Naive thymus-derived CD4-positive, alpha-beta T cell (primary cell): ENCODE data around the gene SLC7A6OS. TPM values are rescaled to one million over a fixed set of nuclear protein-coding genes. Genes with fewer than 3 reads are reported as not detected.
A peak's percentile ranks its signal among the peaks of the same experiment; 100 is the strongest.

Experiments used
- ATAC-seq: fragments of 150-1000 bp; cut with Tn5 transposase; 2 replicates; pipeline ENCODE4 v1.10.0; 2021; ENCODE audit warnings: mild to moderate bottlenecking, moderate library complexity
- CTCF ChIA-PET: fragments of 350-600 bp; sonication (Branson Sonifier 250); formaldehyde crosslinking; loops from one replicate; lab custom pipeline; 2021; ENCODE audit warnings: antibody characterized with exemption; lab: Charles Lee
- POLR2A ChIA-PET: fragments of 350-600 bp; sonication (Branson Sonifier 250); formaldehyde crosslinking; loops from one replicate; lab custom pipeline; 2021; ENCODE audit warnings: antibody characterized with exemption, inconsistent platforms; lab: Charles Lee
- DNase-seq, 9 donors: peaks; one replicate each; pipeline versions ENCODE4 v3.0.0 to v3.0.0-alpha.2; 2020 to 2022; ENCODE audit warnings: mixed read lengths in 1 of 9
- H3K27ac ChIP-seq: one replicate; pipeline ENCODE4 v1.7.0; 2013; ENCODE audit warnings: mild to moderate bottlenecking, low read depth, low read length, moderate library complexity
- H3K27me3 ChIP-seq, 2 donors: one replicate each; pipeline ENCODE4 v1.7.0; 2013; ENCODE audit warnings: low read length in 2 of 2, mild to moderate bottlenecking in 2 of 2, moderate library complexity in 2 of 2; ENCODE audit not compliant: control insufficient read depth in 2 of 2, insufficient read depth in 2 of 2
- H3K36me3 ChIP-seq, 3 experiments: 1 replicate in 2 of 3; 2 replicates in 1 of 3; pipeline ENCODE4 v1.7.0; 2013; ENCODE audit warnings: low read length in 3 of 3, mild to moderate bottlenecking in 3 of 3, moderate library complexity in 1 of 3; ENCODE audit not compliant: insufficient read depth in 3 of 3, control insufficient read depth in 2 of 3
- H3K4me1 ChIP-seq, 2 donors: one replicate each; pipeline ENCODE4 v1.7.0; 2013; ENCODE audit warnings: low read length in 2 of 2, mild to moderate bottlenecking in 2 of 2, moderate library complexity in 1 of 2; ENCODE audit not compliant: control insufficient read depth in 2 of 2, insufficient read depth in 2 of 2
- H3K4me3 ChIP-seq: 2 replicates; pipeline ENCODE4 v1.7.0; 2013; ENCODE audit warnings: mild to moderate bottlenecking, low read length
- H3K9me3 ChIP-seq, 3 experiments: 1 replicate in 2 of 3; 2 replicates in 1 of 3; pipeline ENCODE4 v1.7.0; 2013; ENCODE audit warnings: low read length in 3 of 3; ENCODE audit not compliant: control insufficient read depth in 2 of 3
- H3K27ac Mint-ChIP-seq, 9 donors: one replicate each; pipeline ENCODE4 v1.8.0; 2020 to 2022; ENCODE audit warnings: mixed read lengths in 9 of 9, mild to moderate bottlenecking in 8 of 9, moderate library complexity in 5 of 9, inconsistent platforms in 2 of 9
- H3K27me3 Mint-ChIP-seq, 5 donors: one replicate each; pipeline ENCODE4 v1.8.0; 2021 to 2022; ENCODE audit warnings: mixed read lengths in 5 of 5, mild to moderate bottlenecking in 1 of 5
- H3K36me3 Mint-ChIP-seq, 5 donors: one replicate each; pipeline ENCODE4 v1.8.0; 2020 to 2022; ENCODE audit warnings: mixed read lengths in 5 of 5, mild to moderate bottlenecking in 3 of 5, inconsistent platforms in 1 of 5
- H3K4me1 Mint-ChIP-seq, 7 donors: one replicate each; pipeline ENCODE4 v1.8.0; 2020 to 2022; ENCODE audit warnings: mixed read lengths in 7 of 7, mild to moderate bottlenecking in 3 of 7, inconsistent platforms in 1 of 7
- H3K4me3 Mint-ChIP-seq, 10 donors: one replicate each; pipeline ENCODE4 v1.8.0; 2020 to 2022; ENCODE audit warnings: mild to moderate bottlenecking in 10 of 10, mixed read lengths in 10 of 10, moderate library complexity in 6 of 10, inconsistent platforms in 2 of 10
- H3K9me3 Mint-ChIP-seq, 11 donors: one replicate each; pipeline ENCODE4 v1.8.0; 2020 to 2022; ENCODE audit warnings: mixed read lengths in 11 of 11, mild to moderate bottlenecking in 4 of 11, inconsistent platforms in 1 of 11, moderate library complexity in 1 of 11
- intact Hi-C, 2 donors: fragments of 100-400 bp; cut with micrococcal nuclease; formaldehyde crosslinking; loops; one replicate each; pipeline ENCODE4 v1.15.1; 2023
- polyA plus RNA-seq, 2 donors: library from polyadenylated mRNA; unstranded; fragments of 300-500 nt; fragmentation: Illumina TruSeq; gene quantifications; one replicate each; pipeline ENCODE4 v1.2.3, GENCODE V29; 2021
- total RNA-seq, 6 experiments: library from RNA in 5 of 6; stranded (reverse) in 5 of 6; gene quantifications; 1 replicate in 5 of 6; 2 replicates in 1 of 6; pipeline ENCODE4 v1.2.3 and lab custom pipeline; 2021 to 2026

SLC7A6OS gene
- total and polyA plus RNA-seq, 7 experiments from 2014 or later: 22.1 to 50.3 (median 34.8) TPM

DNA sequence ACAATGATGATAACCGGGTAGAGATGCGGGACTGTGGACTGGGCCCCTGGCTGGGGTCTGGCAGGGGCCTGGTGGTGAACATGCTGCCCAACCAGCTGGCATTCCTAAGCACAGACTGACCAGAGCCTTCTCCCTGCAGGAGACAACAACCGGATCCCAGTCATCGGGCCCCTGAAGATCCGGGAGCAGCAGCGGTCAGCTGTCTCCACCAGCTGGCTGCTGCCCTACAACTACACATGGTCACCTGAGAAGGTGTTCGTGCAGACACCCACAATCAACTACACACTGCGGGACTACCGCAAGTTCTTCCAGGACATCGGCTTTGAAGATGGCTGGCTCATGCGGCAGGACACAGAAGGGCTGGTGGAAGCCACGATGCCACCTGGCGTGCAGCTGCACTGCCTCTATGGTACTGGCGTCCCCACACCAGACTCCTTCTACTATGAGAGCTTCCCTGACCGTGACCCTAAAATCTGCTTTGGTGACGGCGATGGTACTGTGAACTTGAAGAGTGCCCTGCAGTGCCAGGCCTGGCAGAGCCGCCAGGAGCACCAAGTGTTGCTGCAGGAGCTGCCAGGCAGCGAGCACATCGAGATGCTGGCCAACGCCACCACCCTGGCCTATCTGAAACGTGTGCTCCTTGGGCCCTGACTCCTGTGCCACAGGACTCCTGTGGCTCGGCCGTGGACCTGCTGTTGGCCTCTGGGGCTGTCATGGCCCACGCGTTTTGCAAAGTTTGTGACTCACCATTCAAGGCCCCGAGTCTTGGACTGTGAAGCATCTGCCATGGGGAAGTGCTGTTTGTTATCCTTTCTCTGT lies 51.5 kb downstream of the SLC7A6OS start:
- no peaks in the 10 kb centered on the region for H3K9me3 Mint-ChIP-seq
- DNase-seq (no peak), ATAC-seq (no peak)
- no peaks in the 10 kb centered on the region for H3K9me3 ChIP-seq
- no peak overlapping the region for H3K27ac ChIP-seq
- peaks cover 0 to 38% (median 5%) of the 10 kb centered on the region in 3 experiments for H3K36me3 ChIP-seq
- H3K27me3 ChIP-seq: no peaks in the 10 kb centered on the region
- H3K4me3 Mint-ChIP-seq: no peak overlapping the region
- CTCF ChIA-PET: interaction anchor here (0.6 to 9.0 kb wide), 6 partner anchors 18 to 268 kb away, joined by 3 to 317 read pairs (median 11); no protein-coding TSS in a partner anchor
- POLR2A ChIA-PET: interaction anchor here (1.6 to 25.4 kb wide), 4 partner anchors 21 to 68 kb away, joined by 3 to 531 read pairs (median 68); partner anchors contain the start of genes PRMT7 and SLC7A6OS
- H3K4me1 ChIP-seq: peaks cover 5 to 25% of the 10 kb centered on the region in 2 donors
- no peak overlapping the region for H3K4me3 ChIP-seq
- H3K4me1 Mint-ChIP-seq: peaks cover 15 to 43% (median 33%) of the 10 kb centered on the region in 7 donors
- peak overlapping the region in 2 of 9 donors; percentile 25 to 35 for H3K27ac Mint-ChIP-seq
- intact Hi-C loops: no loop called here
- peaks cover 0 to 19% (median 0%) of the 10 kb centered on the region in 5 donors for H3K36me3 Mint-ChIP-seq
- no peaks in the 10 kb centered on the region for H3K27me3 Mint-ChIP-seq

DNA sequence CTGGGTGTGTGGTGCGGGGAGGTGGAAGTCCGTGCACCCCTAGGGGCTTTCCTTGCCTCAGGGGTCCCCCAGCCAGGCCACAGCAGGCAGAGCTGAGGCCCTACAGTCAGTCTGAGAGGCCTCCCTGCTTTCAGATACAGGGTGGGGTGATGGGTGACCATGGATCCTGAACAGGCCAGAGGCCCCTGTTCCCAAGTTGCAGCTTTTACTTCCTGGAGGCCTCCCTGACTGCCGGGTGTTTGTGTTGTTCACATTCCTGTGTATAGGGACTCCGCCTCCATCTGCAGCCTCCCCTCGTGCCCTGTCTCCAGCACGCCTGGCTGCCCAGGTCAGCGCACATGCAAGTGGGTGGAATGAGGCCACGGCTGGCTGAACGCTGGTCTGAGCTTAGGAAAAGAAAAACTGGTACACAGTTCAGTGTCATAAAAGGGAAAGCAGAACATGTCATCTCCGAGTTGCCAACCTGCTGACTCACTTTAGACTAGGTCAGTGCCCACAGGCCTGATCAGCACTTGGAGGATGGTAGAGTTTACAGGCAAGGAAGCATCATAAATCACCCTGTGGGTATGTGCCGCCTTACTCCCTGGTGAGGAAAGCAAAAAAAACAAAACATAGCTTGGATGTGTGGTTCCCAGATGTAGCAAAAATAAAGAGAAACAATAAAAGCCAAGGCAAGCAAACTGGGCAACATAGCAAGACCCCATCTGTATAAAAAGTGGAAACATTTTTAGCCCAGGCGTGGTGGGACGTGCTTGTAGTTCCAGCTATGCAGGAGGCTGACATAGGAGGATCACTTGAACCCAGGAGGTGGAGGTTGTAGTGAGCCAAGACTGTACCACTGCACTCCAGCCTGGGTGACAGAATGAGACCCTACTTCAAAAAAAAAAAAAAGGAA lies 52.6 kb downstream of the SLC7A6OS start:
- H3K4me3 Mint-ChIP-seq: no peak overlapping the region
- no peak overlapping the region for H3K4me3 ChIP-seq
- H3K9me3 ChIP-seq: no peaks in the 10 kb centered on the region
- no peaks in the 10 kb centered on the region for H3K9me3 Mint-ChIP-seq
- intact Hi-C loops: loop anchor here in 1 of 2 donors (1.0 kb wide), 1 partner anchor 70 kb away; no protein-coding TSS in a partner anchor
- H3K36me3 Mint-ChIP-seq: peaks cover 0 to 19% (median 0%) of the 10 kb centered on the region in 5 donors
- no peak overlapping the region for H3K27ac ChIP-seq
- ChIA-PET CTCF (interaction anchor here (0.6 to 9.0 kb wide), 4 partner anchors 26 to 976 kb away, joined by 3 to 317 read pairs (median 114); no protein-coding TSS in a partner anchor), POLR2A (interaction anchor here (0.6 to 25.4 kb wide), 4 partner anchors 21 to 667 kb away, joined by 3 to 531 read pairs (median 3); no protein-coding TSS in a partner anchor)
- H3K27me3 Mint-ChIP-seq: no peaks in the 10 kb centered on the region
- peaks cover 0 to 46% (median 5%) of the 10 kb centered on the region in 3 experiments for H3K36me3 ChIP-seq
- no peaks in the 10 kb centered on the region for H3K27me3 ChIP-seq
- DNase-seq (no peak), ATAC-seq (peak; percentile 52)
- H3K27ac Mint-ChIP-seq: peak overlapping the region in 7 of 9 donors; percentile 17 to 80 (median 30)
- H3K4me1 ChIP-seq: peaks cover 0 to 18% of the 10 kb centered on the region in 2 donors
- H3K4me1 Mint-ChIP-seq: peaks cover 7 to 33% (median 24%) of the 10 kb centered on the region in 7 donors

DNA sequence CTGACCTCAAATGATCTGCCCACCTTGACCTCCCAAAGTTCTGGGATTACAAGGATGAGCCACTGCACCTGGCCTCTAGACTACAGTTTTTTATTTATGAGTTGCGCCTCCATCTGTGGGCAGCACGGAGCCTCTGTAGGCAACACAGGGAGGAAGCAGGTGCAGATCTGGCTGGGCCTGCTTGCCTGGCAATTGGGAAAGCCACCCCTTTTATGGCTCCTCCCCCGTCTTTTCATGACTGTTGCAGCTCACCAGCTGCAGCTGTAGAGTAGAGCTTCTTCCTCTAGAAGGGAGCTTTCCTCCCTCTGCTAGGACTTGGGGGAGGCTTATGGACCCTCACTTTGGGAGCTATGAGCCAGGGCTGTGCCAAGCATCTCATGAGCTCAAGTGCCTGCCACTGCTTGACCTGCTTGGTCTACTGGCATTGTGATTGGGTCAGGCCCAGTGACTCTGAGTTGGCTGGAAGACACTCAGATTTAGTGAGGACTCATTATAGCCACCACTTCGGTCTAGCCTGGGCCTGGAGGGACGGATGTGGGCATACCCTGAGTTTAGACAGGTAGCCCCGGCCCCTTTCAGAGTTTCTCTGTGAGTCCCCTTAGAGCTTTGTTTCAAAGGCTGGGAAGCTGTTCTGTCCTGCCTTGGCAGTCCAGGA lies 53.4 kb downstream of the SLC7A6OS start:
- H3K27ac ChIP-seq: no peak overlapping the region
- peaks cover 0 to 54% (median 5%) of the 10 kb centered on the region in 3 experiments for H3K36me3 ChIP-seq
- H3K4me3 ChIP-seq: no peak overlapping the region
- Mint-ChIP-seq H3K4me1 (peaks cover 4 to 26% (median 20%) of the 10 kb centered on the region in 7 donors), H3K27me3 (no peaks in the 10 kb centered on the region), H3K9me3 (no peaks in the 10 kb centered on the region), H3K36me3 (peaks cover 0 to 19% (median 0%) of the 10 kb centered on the region in 5 donors), H3K27ac (peak overlapping the region in 8 of 9 donors; percentile 1 to 80 (median 48)), H3K4me3 (no peak overlapping the region)
- no peaks in the 10 kb centered on the region for H3K9me3 ChIP-seq
- POLR2A ChIA-PET: interaction anchor here (0.9 to 25.4 kb wide), 4 partner anchors 13 to 72 kb away, joined by 3 to 531 read pairs (median 3); partner anchors contain the start of gene PLA2G15
- H3K4me1 ChIP-seq: peaks cover 0 to 16% of the 10 kb centered on the region in 2 donors
- intact Hi-C loops: loop anchor here in 1 of 2 donors (1.0 kb wide), 1 partner anchor 71 kb away; no protein-coding TSS in a partner anchor
- CTCF ChIA-PET: interaction anchor here (0.6 to 9.0 kb wide), 3 partner anchors 26 to 977 kb away, joined by 5 to 317 read pairs (median 224); no protein-coding TSS in a partner anchor
- peak in 5 of 9 donors; percentile 49 to 65 (median 53) for DNase-seq
- peak; percentile 47 for ATAC-seq
- no peaks in the 10 kb centered on the region for H3K27me3 ChIP-seq

DNA sequence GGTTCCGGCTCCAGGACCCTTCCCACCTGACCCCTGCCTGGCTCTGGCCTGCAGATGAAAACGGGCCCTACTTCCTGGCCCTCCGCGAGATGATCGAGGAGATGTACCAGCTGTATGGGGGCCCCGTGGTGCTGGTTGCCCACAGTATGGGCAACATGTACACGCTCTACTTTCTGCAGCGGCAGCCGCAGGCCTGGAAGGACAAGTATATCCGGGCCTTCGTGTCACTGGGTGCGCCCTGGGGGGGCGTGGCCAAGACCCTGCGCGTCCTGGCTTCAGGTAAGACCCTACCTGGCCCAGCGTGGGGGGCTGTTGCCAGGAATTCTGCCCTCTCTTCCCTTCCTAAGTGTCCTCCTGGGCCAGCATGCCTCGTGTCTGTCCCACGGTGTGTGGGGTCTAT lies 55.0 kb downstream of the SLC7A6OS start:
- no peak for DNase-seq
- H3K36me3 ChIP-seq: peaks cover 0 to 67% (median 5%) of the 10 kb centered on the region in 3 experiments
- Mint-ChIP-seq H3K4me1 (peaks cover 4 to 13% (median 8%) of the 10 kb centered on the region in 7 donors), H3K9me3 (no peaks in the 10 kb centered on the region), H3K27me3 (no peaks in the 10 kb centered on the region), H3K4me3 (no peak overlapping the region), H3K27ac (no peak overlapping the region), H3K36me3 (peaks cover 0 to 26% (median 3%) of the 10 kb centered on the region in 5 donors)
- H3K4me3 ChIP-seq: no peak overlapping the region
- no peak overlapping the region for H3K27ac ChIP-seq
- no peaks in the 10 kb centered on the region for H3K27me3 ChIP-seq
- H3K9me3 ChIP-seq: no peaks in the 10 kb centered on the region
- CTCF ChIA-PET: no interaction called here
- intact Hi-C loops: no loop called here
- ATAC-seq: no peak
- POLR2A ChIA-PET: no interaction called here
- H3K4me1 ChIP-seq: peaks cover 0 to 6% of the 10 kb centered on the region in 2 donors

DNA sequence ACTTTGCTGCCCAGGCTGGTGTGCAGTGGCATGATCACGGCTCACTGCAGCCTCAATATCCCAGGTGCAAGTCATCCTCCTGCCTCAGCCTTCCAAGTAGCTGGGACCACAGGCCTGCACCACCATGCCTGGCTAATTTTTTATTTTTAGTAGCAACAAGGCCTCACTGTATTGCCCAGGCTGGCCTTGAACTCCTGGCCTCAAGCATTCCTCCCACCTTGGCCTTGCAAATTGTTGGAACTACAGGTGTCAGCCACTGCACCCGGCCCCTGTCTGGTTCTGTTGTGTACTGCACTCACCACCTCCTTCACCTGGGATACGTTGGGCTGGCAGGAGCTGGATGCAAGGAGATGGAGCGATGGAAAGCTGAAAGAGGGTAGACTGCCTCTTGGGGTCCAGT lies 57.0 kb downstream of the SLC7A6OS start:
- Histone ChIP-seq H3K36me3 (peaks cover 0 to 63% (median 5%) of the 10 kb centered on the region in 3 experiments), H3K4me3 (no peak overlapping the region), H3K27ac (no peak overlapping the region), H3K4me1 (peaks cover 0 to 6% of the 10 kb centered on the region in 2 donors), H3K27me3 (no peaks in the 10 kb centered on the region), H3K9me3 (no peaks in the 10 kb centered on the region)
- no peak overlapping the region for H3K4me3 Mint-ChIP-seq
- peak overlapping the region in 1 of 9 donors; percentile 8 for H3K27ac Mint-ChIP-seq
- peaks cover 0 to 31% (median 8%) of the 10 kb centered on the region in 5 donors for H3K36me3 Mint-ChIP-seq
- H3K27me3 Mint-ChIP-seq: no peaks in the 10 kb centered on the region
- no peak for ATAC-seq
- ChIA-PET POLR2A (interaction anchor here (0.7 kb wide), 1 partner anchor 115 kb away, joined by 3 read pairs; no protein-coding TSS in a partner anchor), CTCF (no interaction called here)
- DNase-seq: no peak
- intact Hi-C loops: no loop called here
- peaks cover 0 to 2% (median 0%) of the 10 kb centered on the region in 11 donors for H3K9me3 Mint-ChIP-seq
- H3K4me1 Mint-ChIP-seq: peaks cover 4 to 17% (median 10%) of the 10 kb centered on the region in 7 donors
